ENCODE results near the gene SRF.

SRF gene

GRCh38 chr6:43184268-43184985, 13.4 kb downstream of the SRF start:
- no peak for DNase-seq

GRCh38 chr6:43185391-43185985, 14.4 kb downstream of the SRF start:
- DNase-seq, result no peak

GRCh38 chr6:43186019-43186418, 14.9 kb downstream of the SRF start:
- DNase-seq, result no peak

- no peak for DNase-seq
These were observed 15.6 kb downstream of the SRF start for GRCh38 chr6:43186706-43187105.

GRCh38 chr6:43187821-43188220, 16.8 kb downstream of the SRF start:
- no peak for DNase-seq

- no peak for DNase-seq
These were observed 17.4 kb downstream of the SRF start for GRCh38 chr6:43188426-43188825.

GRCh38 chr6:43189776-43190304, 18.8 kb downstream of the SRF start:
- no peak for DNase-seq

GRCh38 chr6:43192911-43193310, 21.8 kb downstream of the SRF start:
- DNase-seq, result no peak

GRCh38 chr6:43193929-43194328, 22.9 kb downstream of the SRF start:
- DNase-seq, result no peak

GRCh38 chr6:43196337-43196736, 25.3 kb downstream of the SRF start:
- no peak for DNase-seq

GRCh38 chr6:43199912-43200311, 28.8 kb downstream of the SRF start:
- no peak for DNase-seq

GRCh38 chr6:43200541-43200940, 29.5 kb downstream of the SRF start:
- DNase-seq, result no peak

- no peak for DNase-seq
These were observed 31.4 kb downstream of the SRF start for GRCh38 chr6:43202451-43202850.

GRCh38 chr6:43203029-43203717, 32.1 kb downstream of the SRF start:
- no peak for DNase-seq

- DNase-seq, result no peak
These were observed 32.6 kb downstream of the SRF start for GRCh38 chr6:43203718-43204095.

- no peak for DNase-seq
These were observed 33.4 kb downstream of the SRF start for GRCh38 chr6:43204271-43205105.

GRCh38 chr6:43205849-43206248, 34.8 kb downstream of the SRF start:
- DNase-seq, result no peak

GRCh38 chr6:43207286-43207685, 36.2 kb downstream of the SRF start:
- DNase-seq, result no peak

GRCh38 chr6:43211955-43212354, 40.9 kb downstream of the SRF start:
- DNase-seq, result no peak

GRCh38 chr6:43213431-43213830, 42.4 kb downstream of the SRF start:
- DNase-seq, result no peak

GRCh38 chr6:43215066-43215465, 44.0 kb downstream of the SRF start:
- no peak for DNase-seq

GRCh38 chr6:43216200-43216599, 45.1 kb downstream of the SRF start:
- no peak for DNase-seq

GRCh38 chr6:43217351-43217750, 46.3 kb downstream of the SRF start:
- DNase-seq, result no peak

All from SW 1271 (cell line).